LHCN-M2 (cell line): ENCODE measurements around the gene GMPPA. TPM values are rescaled to one million over a fixed set of nuclear protein-coding genes. Genes with fewer than 3 reads are reported as not detected.

Source experiments
- DNase-seq: peaks from one replicate; pipeline ENCODE4 v3.0.0-alpha.2; 2012; ENCODE audit warnings: low read depth
- total RNA-seq: library from RNA; depleted of rRNA; stranded (reverse); fragments of >200 nt; gene quantifications from 2 replicates; pipeline ENCODE4 v1.2.3, GENCODE V29; 2014; rRNA removed

Gene GMPPA
- total RNA-seq, 1 experiment from 2014 or later: 65.7 TPM

DNA sequence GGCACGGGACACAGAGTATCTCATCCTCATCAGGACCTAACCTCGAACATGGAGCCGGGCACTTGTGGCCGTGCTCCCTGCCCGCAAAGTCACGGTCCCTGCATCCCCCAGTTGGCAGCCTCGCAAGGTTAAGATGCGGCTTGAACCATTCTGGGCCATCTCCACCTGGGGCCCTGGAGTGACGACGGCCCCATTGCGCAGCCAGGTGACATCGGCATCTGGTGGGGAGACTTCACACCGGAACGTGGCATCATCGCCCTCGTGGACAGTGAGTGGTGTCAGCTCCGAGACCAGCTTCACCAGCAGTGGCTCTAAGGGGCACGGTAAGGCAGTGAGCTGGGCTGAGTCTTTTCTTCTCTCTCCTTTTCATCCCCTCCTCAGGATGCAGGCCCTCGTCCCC lies 57.7 kb downstream of the GMPPA start:
- DNase-seq: no peak

Other genes with a start within 250 kb of the GMPPA start
- not detected in 2 replicates for gene TUBA4B, start 245.6 kb upstream of the GMPPA start, total RNA-seq
- 211 and 235 TPM in 2 replicates for gene TUBA4A, start 245.0 kb upstream of the GMPPA start, total RNA-seq
- gene DNAJB2, start 219.5 kb upstream of the GMPPA start, total RNA-seq: 21.5 and 28.3 TPM in 2 replicates
- gene PTPRN, start 189.5 kb upstream of the GMPPA start, total RNA-seq: 1.5 and 2.8 TPM in 2 replicates
- gene RESP18, start 166.1 kb upstream of the GMPPA start, total RNA-seq: not detected in 2 replicates
- gene DNPEP, start 111.0 kb upstream of the GMPPA start, total RNA-seq: 55.0 and 63.7 TPM in 2 replicates
- gene DES, start 80.5 kb upstream of the GMPPA start, total RNA-seq: 863 and 1,551 TPM in 2 replicates
- gene SPEG, start 64.0 kb upstream of the GMPPA start, total RNA-seq: 36.2 and 41.5 TPM in 2 replicates
- gene ASIC4, start 15.6 kb downstream of the GMPPA start, total RNA-seq: not detected in 2 replicates
- 246 and 264 TPM in 2 replicates for gene CHPF, start 44.9 kb downstream of the GMPPA start, total RNA-seq
- 4.2 and 4.4 TPM in 2 replicates for gene TMEM198, start 45.1 kb downstream of the GMPPA start, total RNA-seq
- 62.1 and 69.0 TPM in 2 replicates for gene OBSL1, start 72.6 kb downstream of the GMPPA start, total RNA-seq
- not detected in 2 replicates for gene INHA, start 73.4 kb downstream of the GMPPA start, total RNA-seq
- gene STK11IP, start 99.0 kb downstream of the GMPPA start, total RNA-seq: 11.6 and 13.2 TPM in 2 replicates
- 2.8 and 2.9 TPM in 2 replicates for gene SLC4A3, start 128.7 kb downstream of the GMPPA start, total RNA-seq